ENCODE results near the gene IRAK1. TPM values are rescaled to one million over a fixed set of nuclear protein-coding genes. Genes with fewer than 3 reads are reported as not detected.

IRAK1 gene
- total RNA-seq = 108 TPM

- DNase-seq (ENCODE audit: low spot score) = no peak
Observed at GRCh38 chrX:154019633-154020528, at the start of gene IRAK1. IRAK1 (minus strand) TSS chrX:154019902; CDS start chrX:154019812, 90 bp downstream.

DNA sequence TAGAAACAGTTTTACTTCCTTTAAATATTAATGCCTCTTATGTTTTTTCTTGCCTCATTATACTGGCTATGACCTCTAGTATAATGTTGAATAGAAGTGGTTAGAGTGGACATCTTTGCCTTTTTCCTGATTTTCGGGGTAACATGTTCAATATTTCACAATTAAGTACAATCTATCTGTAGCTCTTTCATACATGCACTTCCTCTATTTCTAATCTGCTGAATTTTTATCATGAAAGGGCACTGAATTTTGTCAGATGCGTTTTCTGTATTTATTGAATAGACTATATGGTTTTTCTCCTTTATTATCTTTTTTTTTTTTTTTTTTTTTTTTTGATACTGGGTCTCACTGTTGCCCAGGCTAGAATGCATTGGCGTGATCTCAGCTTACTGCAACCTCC is 48.9 kb upstream of the IRAK1 start:
- no peak for DNase-seq (ENCODE audit: low spot score)

DNA sequence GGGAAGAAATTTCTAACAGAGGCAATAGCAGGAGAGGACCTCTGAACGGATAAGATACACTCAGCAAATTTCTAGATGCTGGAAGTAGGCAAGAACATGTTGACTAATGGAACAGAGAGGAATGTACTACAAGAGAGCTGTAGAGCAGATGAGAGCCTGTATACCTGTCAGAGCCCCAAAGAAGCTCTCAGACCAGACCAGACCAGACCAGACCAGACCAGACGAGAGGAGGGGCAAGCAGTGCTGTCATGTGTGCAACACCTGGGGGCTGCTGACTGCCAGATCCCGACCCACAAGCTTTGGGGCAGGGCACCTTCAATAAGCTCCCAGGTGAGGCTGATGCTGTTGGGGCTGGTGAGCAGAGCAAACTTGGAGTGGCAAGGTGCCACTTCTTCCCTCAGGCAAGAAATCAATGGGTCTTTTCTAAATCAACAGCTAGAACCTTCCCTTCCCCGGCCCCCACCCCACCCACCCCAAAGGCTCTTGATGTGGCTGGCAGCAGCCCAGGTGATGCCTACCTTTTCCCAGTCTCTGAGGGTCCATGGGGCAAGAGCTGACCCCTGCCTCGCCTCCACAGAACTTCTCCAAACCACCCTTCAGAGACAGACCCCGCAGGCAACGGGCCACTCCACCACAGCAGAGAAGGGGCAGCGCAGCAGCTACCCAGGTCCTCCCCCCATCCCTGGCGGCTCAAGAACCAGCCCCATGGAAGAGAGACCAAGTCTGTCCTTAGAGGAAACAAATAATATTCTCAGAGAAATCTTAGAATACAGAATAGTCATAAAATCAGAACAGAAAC is 45.1 kb upstream of the IRAK1 start:
- DNase-seq (ENCODE audit: low spot score) = no peak

- DNase-seq (ENCODE audit: low spot score) = no peak
Observed at GRCh38 chrX:154063234-154063633, 43.5 kb upstream of the IRAK1 start.

- DNase-seq (ENCODE audit: low spot score) = no peak
Observed at GRCh38 chrX:154061801-154062200, 42.1 kb upstream of the IRAK1 start.

- no peak for DNase-seq (ENCODE audit: low spot score)
Observed at GRCh38 chrX:154059729-154060245, 40.1 kb upstream of the IRAK1 start.

DNA sequence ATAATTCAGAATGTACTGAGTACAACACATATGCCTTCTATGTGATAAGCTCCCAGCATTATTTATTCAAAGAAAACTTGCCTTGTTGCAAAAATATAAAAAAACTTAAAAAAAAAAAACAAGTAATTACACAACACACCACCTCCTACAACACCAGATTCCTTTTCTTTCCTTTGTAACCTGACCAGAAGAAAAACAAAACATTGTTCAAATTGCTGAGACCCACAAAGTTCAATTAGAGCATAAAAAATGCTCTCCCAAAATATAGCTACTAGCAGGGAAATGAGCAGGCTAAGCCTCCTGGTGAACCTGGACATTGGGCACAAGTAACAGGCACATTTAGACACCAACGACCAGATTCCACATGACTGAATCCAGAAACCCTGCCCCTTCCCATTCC is 39.5 kb upstream of the IRAK1 start:
- no peak for DNase-seq (ENCODE audit: low spot score)

DNA sequence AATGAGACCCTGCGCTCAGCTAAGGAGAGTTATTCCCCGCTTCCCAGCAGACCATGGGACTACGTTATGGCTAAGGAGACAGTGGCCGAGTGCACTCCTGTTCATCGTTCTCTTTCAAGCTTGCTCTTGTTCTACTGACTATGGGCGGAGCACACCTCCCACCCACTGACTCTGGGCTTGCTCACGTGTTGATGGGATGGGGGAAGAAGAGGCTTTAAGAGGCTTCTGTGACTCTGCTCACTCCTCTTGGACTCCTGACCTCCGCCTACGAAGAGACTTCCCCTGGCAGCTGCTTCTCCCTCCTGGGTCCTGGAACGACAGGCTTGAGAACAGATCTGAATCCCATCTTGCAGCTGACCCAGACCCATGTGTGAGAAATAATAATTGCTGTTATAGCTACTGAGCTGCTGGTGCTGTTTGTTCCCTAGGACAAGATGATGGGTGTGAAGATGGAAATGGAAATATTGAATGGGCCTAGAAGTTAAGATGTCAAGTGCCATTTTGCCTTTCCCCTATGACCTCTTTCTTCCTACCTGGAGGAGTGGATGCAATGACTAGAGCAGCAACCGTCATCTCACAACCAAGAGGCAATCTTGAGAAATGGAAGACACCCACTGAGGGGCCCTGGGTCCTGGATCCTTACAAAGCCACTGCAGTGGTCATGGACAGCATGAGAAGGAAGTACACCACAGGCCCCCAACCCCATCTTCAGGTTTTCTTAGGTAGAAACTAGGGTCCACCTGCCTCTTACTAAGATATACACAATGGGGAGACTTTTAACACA is 38.7 kb upstream of the IRAK1 start:
- DNase-seq (ENCODE audit: low spot score) = no peak

GRCh38 chrX:154057791-154058190 is 38.1 kb upstream of the IRAK1 start:
- no peak for DNase-seq (ENCODE audit: low spot score)

DNA sequence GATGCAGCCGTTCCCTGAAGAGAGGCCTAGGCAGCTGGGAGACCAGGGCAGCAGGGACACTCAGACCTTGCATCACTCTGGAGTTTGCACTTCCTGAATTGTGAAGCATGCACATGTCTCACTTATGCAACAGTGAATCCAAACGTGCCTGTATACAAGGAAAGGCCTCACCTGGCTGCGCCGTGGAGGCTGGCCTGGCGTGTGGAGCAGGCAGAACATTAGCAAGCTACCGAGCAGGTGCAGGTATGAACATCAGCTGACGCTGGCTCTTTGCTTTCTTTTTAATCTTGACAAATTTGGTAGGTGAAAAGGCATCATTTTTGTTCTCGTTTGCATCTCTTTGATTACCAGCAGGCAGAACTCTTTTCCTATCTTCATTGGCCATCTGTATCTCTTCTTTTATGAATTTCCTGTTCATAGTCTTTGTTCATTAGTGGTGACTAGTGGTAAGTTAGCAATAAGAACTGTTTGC is 37.1 kb upstream of the IRAK1 start:
- peak; percentile 46 for DNase-seq (ENCODE audit: low spot score)

DNA sequence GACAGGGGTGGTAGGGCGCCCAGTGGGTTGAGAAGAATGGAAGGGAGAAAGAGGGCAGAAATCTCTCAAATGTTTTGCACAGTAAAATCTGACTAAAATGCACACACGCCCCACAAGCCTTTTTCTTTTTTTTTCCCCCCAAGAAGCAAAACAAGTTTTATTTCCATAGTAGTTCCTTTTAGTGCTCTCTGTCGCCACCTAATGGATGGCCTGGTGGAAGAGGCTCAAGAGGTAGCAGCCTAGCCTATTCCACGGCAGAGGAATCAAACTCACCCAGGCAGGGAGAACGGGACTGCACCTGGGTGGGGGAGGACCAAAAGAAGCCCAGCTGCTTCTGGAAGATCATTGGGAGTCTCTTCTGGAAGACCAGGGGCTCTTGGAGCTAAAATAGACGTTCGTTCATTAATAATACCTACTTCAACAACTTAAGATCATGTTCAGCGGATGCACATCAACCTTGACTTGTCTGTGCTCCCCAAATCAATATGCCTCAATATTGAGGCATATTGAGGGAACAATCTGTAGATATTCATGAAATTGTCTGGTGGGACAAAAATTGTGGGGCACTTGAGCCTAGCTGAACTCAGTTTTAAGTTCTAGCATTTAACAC is 31.6 kb upstream of the IRAK1 start:
- peak; percentile 82 for DNase-seq (ENCODE audit: low spot score)

- DNase-seq (ENCODE audit: low spot score) = no peak
Observed at GRCh38 chrX:154050113-154050495, 30.4 kb upstream of the IRAK1 start.

DNA sequence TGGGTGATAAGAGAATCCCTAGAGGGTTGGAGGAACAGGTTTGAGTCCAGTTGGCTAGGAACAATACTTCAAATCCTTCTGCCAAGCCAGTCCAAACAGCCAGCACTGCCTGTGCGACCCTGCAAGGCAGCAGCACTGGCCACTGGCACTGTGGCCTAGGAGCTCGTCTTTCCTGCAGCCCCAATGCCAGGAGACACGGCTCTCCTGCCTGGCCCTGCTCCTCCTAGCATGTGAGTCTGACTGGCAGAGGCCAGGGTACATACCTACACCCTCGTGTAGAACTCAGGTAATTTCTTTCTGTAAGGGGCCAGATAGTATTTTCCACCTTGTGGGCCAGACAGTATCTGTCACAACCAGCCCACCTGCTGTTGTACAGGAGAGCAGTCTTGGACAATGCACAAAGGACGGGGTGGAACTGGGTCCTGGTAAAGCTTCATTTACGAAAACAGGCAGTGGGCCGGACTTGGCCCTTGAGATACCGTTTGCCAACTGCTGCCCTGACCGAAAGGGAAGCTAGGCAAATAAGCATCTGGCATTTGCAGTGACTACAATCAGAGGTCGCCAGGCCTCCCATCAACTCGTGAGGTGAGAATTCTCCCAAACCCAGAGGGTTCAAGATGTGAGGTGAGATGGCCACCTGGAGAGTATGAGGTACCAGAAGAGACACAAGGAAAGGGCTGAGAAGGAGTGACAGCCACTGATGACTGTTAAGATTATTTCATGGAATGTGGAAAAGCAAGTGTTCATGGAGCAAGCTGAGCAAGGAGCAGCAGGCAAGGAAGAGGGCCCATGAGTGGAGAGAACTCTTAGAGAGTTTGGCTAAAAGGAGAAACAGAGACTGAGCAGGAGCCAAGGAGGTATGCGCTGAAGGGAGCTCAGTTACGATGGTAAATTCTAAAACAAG is 29.8 kb upstream of the IRAK1 start:
- no peak for DNase-seq (ENCODE audit: low spot score)

DNA sequence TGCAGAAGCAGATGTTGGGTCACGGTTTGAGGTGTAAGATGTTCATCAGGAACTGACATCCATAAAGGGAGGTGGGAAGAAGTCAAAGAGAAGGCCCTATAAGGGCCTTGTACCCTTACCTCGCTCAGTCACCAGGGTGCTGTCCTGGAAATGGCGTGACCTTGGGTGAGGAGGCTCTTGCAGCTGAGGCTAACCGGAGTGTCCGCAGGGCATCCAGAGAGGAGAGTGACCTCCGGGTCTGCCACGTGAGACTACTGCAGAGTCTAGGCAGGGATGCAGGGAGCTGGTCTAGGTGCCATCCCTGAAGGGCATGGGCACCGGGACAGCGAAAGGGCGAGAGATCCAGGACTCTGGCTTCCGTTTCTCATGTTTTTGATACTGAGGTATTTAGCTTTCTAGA is 28.7 kb upstream of the IRAK1 start:
- no peak for DNase-seq (ENCODE audit: low spot score)

- DNase-seq (ENCODE audit: low spot score) = no peak
Observed at GRCh38 chrX:154046940-154047610, 27.4 kb upstream of the IRAK1 start.

DNA sequence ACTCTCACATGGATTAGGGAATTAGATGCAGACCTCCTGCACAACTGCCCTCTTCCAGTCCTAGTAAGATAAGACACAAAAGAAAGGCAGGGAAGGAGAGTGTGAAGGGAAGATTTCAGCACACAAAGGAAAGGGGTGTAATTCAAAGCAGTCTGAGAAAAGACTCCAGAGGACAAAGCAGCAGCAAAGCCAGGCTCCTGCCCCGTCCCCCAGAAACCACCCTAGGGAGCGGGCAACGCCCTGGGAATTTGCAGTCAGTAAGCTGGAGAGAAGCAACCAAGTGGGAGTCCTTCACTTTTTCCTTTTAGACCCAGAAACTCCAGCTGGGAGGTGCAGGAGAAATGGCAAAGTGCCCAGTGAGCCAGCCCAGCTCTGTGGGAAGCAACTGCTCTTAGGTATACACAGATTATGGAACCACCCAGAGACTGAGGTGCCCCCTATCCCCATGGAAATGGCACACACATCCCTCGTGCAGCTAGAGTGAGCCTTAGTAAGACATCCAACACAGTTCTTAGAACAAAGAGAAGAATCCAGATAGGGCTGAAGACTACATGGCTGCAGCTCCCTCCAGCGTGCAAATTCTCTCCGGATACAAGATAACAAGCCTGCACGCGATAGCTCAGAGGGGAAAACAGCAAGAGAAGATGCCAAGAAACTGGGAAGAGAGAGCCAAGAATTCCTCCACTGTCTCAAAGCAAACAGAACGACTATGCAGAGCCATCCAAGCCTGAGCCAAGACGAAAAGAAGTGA is 26.5 kb upstream of the IRAK1 start:
- DNase-seq (ENCODE audit: low spot score) = peak; percentile 62

DNA sequence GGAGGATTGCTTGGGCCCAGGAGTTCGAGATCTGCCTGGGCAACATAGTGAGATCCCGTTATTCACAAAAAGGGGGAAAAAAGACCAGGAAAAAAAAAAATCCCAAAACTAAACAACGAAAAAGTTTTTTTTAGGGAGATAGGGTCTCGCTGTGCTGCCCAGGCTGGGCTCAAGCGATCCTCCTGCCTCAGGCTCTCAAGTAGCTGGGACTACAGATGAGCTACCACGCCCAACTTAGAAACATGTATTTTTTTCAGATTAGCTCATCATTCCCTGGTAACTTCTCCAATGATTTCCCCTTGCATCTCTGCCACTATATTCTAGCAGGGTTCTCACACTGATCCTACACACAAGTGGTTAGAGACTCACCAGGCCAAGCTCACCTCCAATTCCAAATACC is 24.4 kb upstream of the IRAK1 start:
- DNase-seq (ENCODE audit: low spot score) = no peak

- no peak for DNase-seq (ENCODE audit: low spot score)
Observed at GRCh38 chrX:154043003-154043763, 23.5 kb upstream of the IRAK1 start.
